Prostate gland (tissue), 2 donors: ENCODE data around the gene SYT12.

Source experiments
- POLR2A ChIP-seq: fragments of 450-650 bp; IDR thresholded peaks from one replicate; pipeline ENCODE4 v1.6.1; 2016; ENCODE audit warnings: antibody characterized with exemption, mild to moderate bottlenecking
- POLR2AphosphoS5 ChIP-seq: sonication (generic); formaldehyde crosslinking; IDR thresholded peaks from one replicate; pipeline ENCODE4 v1.6.1; 2017; ENCODE audit warnings: antibody characterized with exemption
- TF ChIP-seq, protein P1 (sequence below), 4 experiments: fragments of 200-600 bp in 2 of 4; fragments of 450-650 bp in 2 of 4; sonication (generic) in 2 of 4; IDR thresholded peaks; 1 replicate in 3 of 4; 2 replicates in 1 of 4; pipeline ENCODE4 v1.5.1; 2016 to 2019; ENCODE audit warnings: antibody characterized with exemption in 4 of 4, mild to moderate bottlenecking in 2 of 4, moderate library complexity in 2 of 4

DNA sequence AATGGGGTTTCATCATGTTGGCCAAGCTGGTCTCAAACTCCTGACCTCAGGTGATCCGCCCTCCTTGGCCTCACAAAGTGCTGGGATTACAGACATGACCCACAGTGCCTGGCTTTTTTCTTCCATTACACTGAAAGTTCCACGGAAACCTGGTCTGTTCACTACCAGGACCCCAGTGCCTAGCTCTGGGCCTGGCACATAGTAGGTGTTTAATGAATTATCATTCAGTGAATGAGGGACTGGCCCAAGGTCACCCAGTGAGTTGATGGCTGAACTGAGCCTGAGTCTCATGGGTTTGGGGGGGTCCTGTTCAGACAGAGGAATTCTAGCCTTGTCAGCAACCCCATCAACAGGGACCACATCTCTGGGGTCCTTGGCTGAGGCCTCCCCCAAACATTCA, 44.7 kb upstream of the SYT12 start:
- TF ChIP-seq, protein P1, sequence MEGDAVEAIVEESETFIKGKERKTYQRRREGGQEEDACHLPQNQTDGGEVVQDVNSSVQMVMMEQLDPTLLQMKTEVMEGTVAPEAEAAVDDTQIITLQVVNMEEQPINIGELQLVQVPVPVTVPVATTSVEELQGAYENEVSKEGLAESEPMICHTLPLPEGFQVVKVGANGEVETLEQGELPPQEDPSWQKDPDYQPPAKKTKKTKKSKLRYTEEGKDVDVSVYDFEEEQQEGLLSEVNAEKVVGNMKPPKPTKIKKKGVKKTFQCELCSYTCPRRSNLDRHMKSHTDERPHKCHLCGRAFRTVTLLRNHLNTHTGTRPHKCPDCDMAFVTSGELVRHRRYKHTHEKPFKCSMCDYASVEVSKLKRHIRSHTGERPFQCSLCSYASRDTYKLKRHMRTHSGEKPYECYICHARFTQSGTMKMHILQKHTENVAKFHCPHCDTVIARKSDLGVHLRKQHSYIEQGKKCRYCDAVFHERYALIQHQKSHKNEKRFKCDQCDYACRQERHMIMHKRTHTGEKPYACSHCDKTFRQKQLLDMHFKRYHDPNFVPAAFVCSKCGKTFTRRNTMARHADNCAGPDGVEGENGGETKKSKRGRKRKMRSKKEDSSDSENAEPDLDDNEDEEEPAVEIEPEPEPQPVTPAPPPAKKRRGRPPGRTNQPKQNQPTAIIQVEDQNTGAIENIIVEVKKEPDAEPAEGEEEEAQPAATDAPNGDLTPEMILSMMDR (IDR thresholded peaks at IDR 0.05) = no peak
- TF ChIP-seq POLR2A (no peak), POLR2AphosphoS5 (no peak)
